ENCODE results near the gene MEX3B. TPM values are rescaled to one million over a fixed set of nuclear protein-coding genes. Genes with fewer than 3 reads are reported as not detected.
"Not testable (repeated sequence)": the region's sequence is repeated elsewhere in the genome, so short reads cannot be mapped to it uniquely, and the experiment has no call there.

The MEX3B gene
- total RNA-seq, 2 experiments from 2014 or later: 5.8 to 8.7 TPM

GRCh38 chr15:82003916-82004315 is 41.9 kb downstream of the MEX3B start:
- no TSS peak for BruUV-seq (replicated peaks)
- no peak for DNase-seq (ENCODE audit: low spot score)
- Histone ChIP-seq H3K36me3 (ENCODE audit: insufficient read depth, low read length) (no peaks in the 10 kb centered on the region), H3K79me2 (ENCODE audit: insufficient read depth, low read depth, low read length) (no peaks in the 10 kb centered on the region), H3K4me2 (ENCODE audit: low read length) (no peak overlapping the region), H2AFZ (ENCODE audit: low read length) (no peak overlapping the region), H3K9me3 (ENCODE audit: low read length) (no peaks in the 10 kb centered on the region), H3K4me3 (ENCODE audit: low read depth, low read length, poor library complexity, severe bottlenecking) (no peak overlapping the region), H3K4me1 (ENCODE audit: insufficient read depth, low read length, poor library complexity, severe bottlenecking) (no peaks in the 10 kb centered on the region), H4K20me1 (ENCODE audit: insufficient read depth, low read length) (no peaks in the 10 kb centered on the region), H3K9me2 (ENCODE audit: insufficient read depth, low read length) (no peaks in the 10 kb centered on the region), H3K27ac (ENCODE audit: low read depth, low read length, poor library complexity, severe bottlenecking) (no peak overlapping the region)
- POLR2A ChIA-PET: interaction anchor here (0.7 kb wide), 1 partner anchor 680 kb away, joined by 5 read pairs; no protein-coding TSS in a partner anchor
- CTCF ChIA-PET (ENCODE audit: unreplicated experiment): no interaction called here
- no peak for TF ChIP-seq CTCF (conservative IDR thresholded peaks at IDR 0.05; ENCODE audit: low read length)
- TF ChIP-seq EZH2phosphoT487 (IDR thresholded peaks at IDR 0.05; ENCODE audit: borderline replicate concordance, low read depth, low read length): no peak
- intact Hi-C loops (cut with micrococcal nuclease; ENCODE audit: unreplicated experiment): no loop called here

- POLR2A ChIA-PET; CTCF ChIA-PET (ENCODE audit: unreplicated experiment); H3K4me3 ChIP-seq (ENCODE audit: low read depth, low read length, poor library complexity, severe bottlenecking); H3K9me2 ChIP-seq (ENCODE audit: insufficient read depth, low read length); H3K9me3 ChIP-seq (ENCODE audit: low read length); H3K27ac ChIP-seq (ENCODE audit: low read depth, low read length, poor library complexity, severe bottlenecking); H3K4me1 ChIP-seq (ENCODE audit: insufficient read depth, low read length, poor library complexity, severe bottlenecking); H4K20me1 ChIP-seq (ENCODE audit: insufficient read depth, low read length); intact Hi-C loops (cut with micrococcal nuclease; ENCODE audit: unreplicated experiment); H3K36me3 ChIP-seq (ENCODE audit: insufficient read depth, low read length); H3K79me2 ChIP-seq (ENCODE audit: insufficient read depth, low read depth, low read length); BruUV-seq (replicated peaks); DNase-seq (ENCODE audit: low spot score); H3K4me2 ChIP-seq (ENCODE audit: low read length); H2AFZ ChIP-seq (ENCODE audit: low read length): not testable (repeated sequence)
Measured at GRCh38 chr15:81995081-81995480, 50.7 kb downstream of the MEX3B start.

GRCh38 chr15:81992523-81992922 is 53.3 kb downstream of the MEX3B start:
- CTCF ChIA-PET (ENCODE audit: unreplicated experiment): no interaction called here
- no peak overlapping the region for H3K4me3 ChIP-seq (ENCODE audit: low read depth, low read length, poor library complexity, severe bottlenecking)
- DNase-seq (ENCODE audit: low spot score): no peak
- 0 out of 2 replicates have a peak, but pooled peaks cover 4% of the 10 kb centered on the region for H3K9me3 ChIP-seq (ENCODE audit: low read length)
- POLR2A ChIA-PET: no interaction called here
- H3K4me2 ChIP-seq (ENCODE audit: low read length): no peak overlapping the region
- H3K79me2 ChIP-seq (ENCODE audit: insufficient read depth, low read depth, low read length): no peaks in the 10 kb centered on the region
- intact Hi-C loops (cut with micrococcal nuclease; ENCODE audit: unreplicated experiment): no loop called here
- H3K9me2 ChIP-seq (ENCODE audit: insufficient read depth, low read length): no peaks in the 10 kb centered on the region
- H2AFZ ChIP-seq (ENCODE audit: low read length): no peak overlapping the region
- H4K20me1 ChIP-seq (ENCODE audit: insufficient read depth, low read length): no peaks in the 10 kb centered on the region
- H3K4me1 ChIP-seq (ENCODE audit: insufficient read depth, low read length, poor library complexity, severe bottlenecking): no peaks in the 10 kb centered on the region
- no peaks in the 10 kb centered on the region for H3K36me3 ChIP-seq (ENCODE audit: insufficient read depth, low read length)
- TF ChIP-seq CTCF (conservative IDR thresholded peaks at IDR 0.05; ENCODE audit: low read length): no peak
- TF ChIP-seq EZH2phosphoT487 (IDR thresholded peaks at IDR 0.05; ENCODE audit: borderline replicate concordance, low read depth, low read length): no peak
- no TSS peak for BruUV-seq (replicated peaks)
- no peak overlapping the region for H3K27ac ChIP-seq (ENCODE audit: low read depth, low read length, poor library complexity, severe bottlenecking)

Other genes with a start within 250 kb of the MEX3B start
- 25.7 and 34.5 TPM in 2 replicates for gene EFL1, start 216.7 kb upstream of the MEX3B start, total RNA-seq (2014; rRNA removed; shearing (Covaris generic))
- gene EFL1, start 216.7 kb upstream of the MEX3B start, total RNA-seq (2022): 25.1 and 27.4 TPM in 2 replicates
- 1.9 and 2.3 TPM in 2 replicates for gene SAXO2, start 216.8 kb upstream of the MEX3B start, total RNA-seq (2014; rRNA removed; shearing (Covaris generic))
- gene SAXO2, start 216.8 kb upstream of the MEX3B start, total RNA-seq (2022): 6.5 and 6.6 TPM in 2 replicates